IPS-NIHi7 (cell line): ENCODE data around the gene CFAP61.
A peak's percentile ranks its signal among the peaks of the same experiment; 100 is the strongest.

Experiments used
- DNase-seq: peaks from one replicate; pipeline ENCODE4 v3.0.0; 2012; ENCODE audit warnings: mixed read lengths; ENCODE audit errors: extremely low spot score

The CFAP61 gene

GRCh38 chr20:20036756-20037155 lies 15.6 kb upstream of the CFAP61 start:
- DNase-seq = no peak

- DNase-seq = no peak
Measured at GRCh38 chr20:20037960-20038359, 14.4 kb upstream of the CFAP61 start.

GRCh38 chr20:20038586-20038985 lies 13.7 kb upstream of the CFAP61 start:
- DNase-seq = no peak

GRCh38 chr20:20039752-20040387 lies 12.5 kb upstream of the CFAP61 start:
- DNase-seq = no peak

GRCh38 chr20:20051767-20052073 lies 612 bp upstream of the CFAP61 start:
- DNase-seq = no peak

- DNase-seq = no peak
Measured at GRCh38 chr20:20060234-20060998, 8.1 kb downstream of the CFAP61 start.

- DNase-seq = no peak
Measured at GRCh38 chr20:20063941-20064702, 11.8 kb downstream of the CFAP61 start.

- DNase-seq = no peak
Measured at GRCh38 chr20:20065361-20065760, 13.0 kb downstream of the CFAP61 start.

- DNase-seq = no peak
Measured at GRCh38 chr20:20070871-20071726, 18.8 kb downstream of the CFAP61 start.

GRCh38 chr20:20073801-20074371 lies 21.6 kb downstream of the CFAP61 start:
- DNase-seq = no peak

- DNase-seq = no peak
Measured at GRCh38 chr20:20075032-20075431, 22.7 kb downstream of the CFAP61 start.

GRCh38 chr20:20076297-20077065 lies 24.1 kb downstream of the CFAP61 start:
- no peak for DNase-seq

- no peak for DNase-seq
Measured at GRCh38 chr20:20078041-20078440, 25.7 kb downstream of the CFAP61 start.

GRCh38 chr20:20079102-20079784 lies 26.9 kb downstream of the CFAP61 start:
- DNase-seq = no peak

GRCh38 chr20:20083807-20084206 lies 31.5 kb downstream of the CFAP61 start:
- peak; percentile 30 for DNase-seq

- DNase-seq = no peak
Measured at GRCh38 chr20:20084296-20084752, 32.0 kb downstream of the CFAP61 start.

- DNase-seq = no peak
Measured at GRCh38 chr20:20085071-20085470, 32.7 kb downstream of the CFAP61 start.

GRCh38 chr20:20085812-20086211 lies 33.5 kb downstream of the CFAP61 start:
- no peak for DNase-seq

GRCh38 chr20:20089018-20089417 lies 36.7 kb downstream of the CFAP61 start:
- DNase-seq = no peak

- no peak for DNase-seq
Measured at GRCh38 chr20:20089939-20090338, 37.6 kb downstream of the CFAP61 start.
